ENCODE measurements around the gene TBXT.

DNA sequence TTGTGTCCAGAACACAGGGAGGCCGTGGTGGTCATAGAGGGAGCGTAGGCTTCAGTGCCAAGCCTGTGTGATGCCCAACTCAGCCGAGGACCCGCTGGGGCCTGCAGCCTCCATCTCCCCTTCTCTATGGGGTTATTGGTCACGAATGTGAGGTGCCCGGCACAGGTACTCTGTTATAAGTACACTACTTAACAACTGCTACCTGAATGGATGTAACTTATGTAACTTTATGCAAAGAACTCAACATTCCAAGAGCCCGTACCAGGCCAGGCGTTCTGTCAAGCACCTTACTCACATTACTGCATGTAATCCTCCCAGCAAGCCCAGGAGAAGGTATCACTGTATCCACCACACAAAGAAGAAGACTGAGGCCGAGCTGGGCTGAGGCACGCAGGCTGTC is 24.5 kb upstream of the TBXT start:
- TF ChIP-seq, protein P1, sequence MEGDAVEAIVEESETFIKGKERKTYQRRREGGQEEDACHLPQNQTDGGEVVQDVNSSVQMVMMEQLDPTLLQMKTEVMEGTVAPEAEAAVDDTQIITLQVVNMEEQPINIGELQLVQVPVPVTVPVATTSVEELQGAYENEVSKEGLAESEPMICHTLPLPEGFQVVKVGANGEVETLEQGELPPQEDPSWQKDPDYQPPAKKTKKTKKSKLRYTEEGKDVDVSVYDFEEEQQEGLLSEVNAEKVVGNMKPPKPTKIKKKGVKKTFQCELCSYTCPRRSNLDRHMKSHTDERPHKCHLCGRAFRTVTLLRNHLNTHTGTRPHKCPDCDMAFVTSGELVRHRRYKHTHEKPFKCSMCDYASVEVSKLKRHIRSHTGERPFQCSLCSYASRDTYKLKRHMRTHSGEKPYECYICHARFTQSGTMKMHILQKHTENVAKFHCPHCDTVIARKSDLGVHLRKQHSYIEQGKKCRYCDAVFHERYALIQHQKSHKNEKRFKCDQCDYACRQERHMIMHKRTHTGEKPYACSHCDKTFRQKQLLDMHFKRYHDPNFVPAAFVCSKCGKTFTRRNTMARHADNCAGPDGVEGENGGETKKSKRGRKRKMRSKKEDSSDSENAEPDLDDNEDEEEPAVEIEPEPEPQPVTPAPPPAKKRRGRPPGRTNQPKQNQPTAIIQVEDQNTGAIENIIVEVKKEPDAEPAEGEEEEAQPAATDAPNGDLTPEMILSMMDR (IDR thresholded peaks at IDR 0.05; ENCODE audit: insufficient read depth, low read length, poor library complexity, severe bottlenecking), result no peak
- no peak for TF ChIP-seq EZH2phosphoT487 (conservative IDR thresholded peaks at IDR 0.05; ENCODE audit: low read length)
